NCI-H446 (cell line): ENCODE results near the gene ATP8A2.
A peak's percentile ranks its signal among the peaks of the same experiment; 100 is the strongest.
"Not testable (repeated sequence)": the region's sequence is repeated elsewhere in the genome, so short reads cannot be mapped to it uniquely, and the experiment has no call there.

ENCODE experiments used
- DNase-seq, 2 experiments: peaks; one replicate each; lab custom pipeline; 2025; lab: John Stamatoyannopoulos, UW

The ATP8A2 gene

DNA sequence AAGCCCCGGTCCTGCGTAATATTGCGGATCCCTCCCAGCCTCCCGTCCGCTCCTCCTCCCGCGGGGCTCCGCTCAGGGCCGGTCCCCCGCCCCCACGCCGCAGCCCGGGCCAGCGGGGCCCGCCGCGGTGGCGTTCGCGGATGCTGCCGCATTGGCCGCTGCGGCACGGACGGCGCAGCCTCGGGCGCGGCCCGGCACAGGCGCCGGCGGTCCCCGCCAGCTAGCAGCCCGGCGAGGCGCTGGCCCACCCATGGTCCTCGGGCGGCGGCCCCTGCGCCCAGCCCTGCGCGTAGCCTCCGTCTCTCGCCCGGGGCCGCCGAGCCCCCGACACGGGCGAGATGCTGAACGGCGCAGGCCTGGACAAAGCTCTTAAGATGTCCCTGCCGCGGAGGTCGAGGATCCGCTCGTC, at the start of gene ATP8A2:
Gene ATP8A2 (plus strand): TSS at position 100 of the 409 bp plus-strand sequence. CDS start 239 bp downstream, at position 339.
- DNase-seq, result no peak

DNA sequence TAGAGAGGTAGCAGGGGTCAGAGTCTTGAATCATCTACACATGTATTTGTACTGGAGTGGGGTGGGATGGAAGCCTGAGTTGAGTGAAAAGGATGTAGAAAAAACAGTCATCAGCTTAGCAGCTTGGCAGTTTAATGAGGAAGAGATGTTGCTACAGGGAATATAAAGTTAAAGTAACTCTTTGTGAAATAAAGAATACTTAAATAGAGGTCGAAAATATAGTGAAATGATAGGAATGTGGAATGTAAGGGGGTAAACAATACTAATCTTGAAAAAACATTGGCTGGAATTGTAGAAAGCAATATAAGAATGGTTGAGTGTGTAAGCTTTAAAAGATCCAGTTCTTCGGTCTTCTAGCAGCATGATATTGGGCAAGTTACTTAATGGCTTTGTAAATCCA, 47.7 kb upstream of the ATP8A2 start:
- DNase-seq, result no peak

GRCh38 chr13:25329706-25330105, 42.1 kb upstream of the ATP8A2 start:
- DNase-seq, result no peak

DNA sequence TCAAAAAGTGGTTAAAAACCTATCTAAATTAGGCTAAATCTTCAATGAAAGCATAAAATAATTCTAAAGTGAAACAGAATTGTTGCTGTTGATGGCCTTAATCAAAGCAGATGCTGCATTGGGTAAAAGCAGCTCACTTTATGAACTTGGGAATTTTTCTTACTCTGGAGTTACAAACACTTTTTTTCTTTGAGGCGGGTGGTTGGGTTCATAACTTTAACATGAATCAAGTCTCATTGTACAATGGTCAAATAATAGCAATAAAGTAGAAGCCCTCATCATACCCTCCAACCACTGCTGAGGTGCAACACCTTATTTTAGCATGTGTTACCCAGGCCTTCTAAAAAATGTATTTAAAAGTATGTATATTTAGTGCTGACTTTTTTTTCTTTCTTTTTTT, 41.2 kb upstream of the ATP8A2 start:
- DNase-seq, result no peak

GRCh38 chr13:25335856-25336255, 35.9 kb upstream of the ATP8A2 start:
- no peak for DNase-seq

- DNase-seq, result no peak
Observed at GRCh38 chr13:25345576-25345975, 26.2 kb upstream of the ATP8A2 start.

- no peak for DNase-seq
Observed at GRCh38 chr13:25347151-25347550, 24.6 kb upstream of the ATP8A2 start.

DNA sequence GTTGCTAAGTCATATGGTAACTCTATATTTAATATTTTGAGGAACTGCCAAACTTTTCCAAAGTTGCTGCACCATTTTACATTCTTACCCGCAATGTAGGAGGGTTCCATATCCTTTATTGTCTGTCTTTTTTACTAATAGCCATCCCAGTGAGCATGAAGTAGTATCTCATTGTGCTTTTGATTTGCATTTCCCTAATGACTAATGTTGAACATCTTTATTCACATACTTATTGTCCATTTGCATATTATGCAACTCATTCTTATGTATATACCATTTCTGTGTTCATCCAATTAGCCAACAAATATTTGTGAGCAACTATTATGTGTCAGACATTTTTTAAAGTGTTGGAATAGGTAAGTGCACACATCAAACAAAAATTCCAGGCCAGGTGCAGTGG, 20.4 kb upstream of the ATP8A2 start:
- no peak for DNase-seq

DNA sequence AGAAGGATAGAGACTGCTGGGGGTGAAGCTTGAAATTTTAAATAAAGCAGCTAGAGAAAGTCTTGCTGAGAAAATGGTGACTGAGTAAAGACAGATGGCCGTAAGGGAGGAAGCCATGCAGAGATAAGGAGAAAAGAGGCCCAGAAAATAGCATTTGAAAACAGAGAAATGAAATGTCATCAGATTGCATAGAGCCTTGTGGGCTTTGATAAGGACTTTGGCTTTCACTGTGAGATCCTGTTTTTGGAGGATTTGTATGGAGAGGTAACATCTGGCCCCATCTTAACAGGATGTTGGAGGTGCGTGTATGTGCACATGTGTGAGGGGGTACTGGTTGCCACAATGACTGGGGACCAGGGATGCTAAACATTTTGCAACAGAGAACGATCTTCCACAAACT, 19.5 kb upstream of the ATP8A2 start:
- DNase-seq, result no peak

GRCh38 chr13:25352806-25353205, 19.0 kb upstream of the ATP8A2 start:
- no peak for DNase-seq

DNA sequence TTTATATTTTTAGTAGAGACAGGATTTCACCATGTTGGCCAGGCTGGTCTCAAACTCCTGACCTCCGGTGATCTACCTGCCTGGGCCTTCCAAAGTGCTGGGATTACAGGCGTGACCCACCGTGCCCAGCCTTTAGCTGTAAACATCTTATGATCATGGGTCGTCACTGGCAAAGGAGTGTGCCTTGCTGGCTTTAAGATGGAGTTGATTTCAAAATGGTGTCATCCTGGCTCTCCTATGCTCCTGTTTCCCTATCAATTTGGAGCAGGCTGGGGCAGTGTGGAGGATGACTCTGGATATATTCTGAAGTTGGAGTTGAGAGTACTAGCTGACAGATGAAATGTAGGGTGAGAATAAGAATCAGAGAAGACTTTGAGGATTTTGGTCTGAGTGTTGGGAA, 18.4 kb upstream of the ATP8A2 start:
- no peak for DNase-seq

DNA sequence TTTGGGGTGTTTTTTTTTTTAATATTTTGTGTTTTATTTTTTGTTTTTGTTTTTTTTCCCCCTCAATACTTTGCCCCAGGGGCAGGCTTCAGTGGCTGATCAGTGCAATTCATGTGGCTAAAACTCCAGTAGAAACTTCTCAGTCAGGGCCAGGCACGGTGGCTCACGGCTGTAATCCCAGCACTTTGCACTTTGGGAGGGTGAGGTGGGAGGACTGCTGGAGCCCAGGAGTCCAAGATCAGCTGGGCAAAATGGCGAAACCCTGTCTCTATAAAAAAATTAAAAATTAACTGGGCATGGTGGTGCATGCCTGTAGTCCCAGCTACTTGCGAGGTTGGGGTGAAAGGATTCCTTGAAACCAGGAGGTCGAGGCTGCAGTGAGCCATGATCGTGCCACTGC, 17.4 kb upstream of the ATP8A2 start:
- no peak for DNase-seq

GRCh38 chr13:25360443-25360842, 11.3 kb upstream of the ATP8A2 start:
- DNase-seq, result not testable (repeated sequence)

- DNase-seq, result no peak
Observed at GRCh38 chr13:25365720-25366235, 6.0 kb upstream of the ATP8A2 start.

DNA sequence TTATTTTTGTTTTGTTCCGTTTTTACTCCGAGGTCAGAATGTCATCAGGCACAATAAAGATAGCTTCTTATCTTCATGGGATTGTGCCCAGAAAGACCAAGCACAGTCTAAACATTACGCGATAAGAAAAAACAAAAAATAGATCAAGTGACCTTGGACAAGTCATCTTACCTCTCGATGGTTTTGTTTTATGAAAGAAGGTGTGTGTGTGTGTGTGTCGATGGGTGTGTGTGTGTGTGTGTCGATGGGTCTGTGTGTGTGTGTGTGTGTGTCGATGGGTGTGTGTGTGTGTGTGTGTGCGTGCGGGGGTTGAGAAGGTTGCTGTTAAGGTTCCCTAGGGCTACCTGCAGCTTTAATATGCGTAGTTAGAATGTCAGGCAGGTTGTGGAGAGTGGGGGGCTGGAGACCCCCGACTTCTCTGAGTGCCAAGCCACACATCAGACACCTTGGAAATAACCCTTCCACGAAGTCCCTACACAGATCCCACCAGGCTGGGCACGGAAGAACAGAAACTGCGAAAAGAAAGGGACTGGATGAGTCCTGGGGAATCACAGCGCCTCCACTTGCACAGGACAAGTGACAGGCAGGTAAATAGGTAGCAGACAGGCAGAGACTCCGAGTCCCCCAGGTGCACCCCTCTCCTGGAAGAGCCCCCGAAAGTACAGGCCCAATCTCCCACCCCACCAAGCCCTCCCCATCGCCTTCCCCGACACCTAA, 458 bp upstream of the ATP8A2 start:
- no peak for DNase-seq

DNA sequence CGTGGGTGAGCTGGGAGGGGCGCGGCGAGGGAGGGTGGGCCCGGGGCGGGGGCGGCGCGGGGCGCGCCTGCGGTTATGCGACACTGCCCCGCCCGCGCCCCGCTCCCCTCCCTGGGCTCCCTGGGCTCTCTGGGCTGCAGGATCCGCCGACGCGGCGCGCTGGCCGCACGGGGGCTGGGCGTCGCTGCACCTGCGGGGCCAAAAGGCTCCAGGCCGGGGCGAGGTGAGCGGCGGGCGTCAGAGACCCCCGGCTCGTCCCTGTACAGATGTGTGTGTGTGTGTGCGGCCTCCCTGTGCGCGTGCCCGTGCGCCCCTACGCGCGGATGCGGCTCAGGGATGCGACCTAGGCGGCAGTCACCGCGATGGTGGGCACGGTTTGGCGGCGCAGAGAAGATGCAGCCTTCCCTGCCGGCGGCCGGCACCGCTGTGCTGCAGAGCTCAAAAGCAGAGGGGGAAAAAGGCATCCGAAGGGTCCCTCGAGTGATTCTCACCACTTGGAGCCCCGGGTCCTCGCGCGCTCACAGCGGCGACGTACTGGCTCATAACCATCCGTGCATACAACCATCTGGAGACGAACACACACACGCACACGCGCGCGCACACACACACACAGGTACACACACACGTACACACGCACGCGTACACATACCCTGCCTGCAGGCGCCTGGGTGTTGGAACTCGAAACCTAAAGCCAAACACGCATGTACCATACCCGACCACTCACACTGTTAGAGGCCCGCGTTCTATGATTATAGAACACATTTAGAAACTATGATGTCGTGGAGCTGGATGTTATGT, 709 bp downstream of the ATP8A2 start:
- no peak for DNase-seq

DNA sequence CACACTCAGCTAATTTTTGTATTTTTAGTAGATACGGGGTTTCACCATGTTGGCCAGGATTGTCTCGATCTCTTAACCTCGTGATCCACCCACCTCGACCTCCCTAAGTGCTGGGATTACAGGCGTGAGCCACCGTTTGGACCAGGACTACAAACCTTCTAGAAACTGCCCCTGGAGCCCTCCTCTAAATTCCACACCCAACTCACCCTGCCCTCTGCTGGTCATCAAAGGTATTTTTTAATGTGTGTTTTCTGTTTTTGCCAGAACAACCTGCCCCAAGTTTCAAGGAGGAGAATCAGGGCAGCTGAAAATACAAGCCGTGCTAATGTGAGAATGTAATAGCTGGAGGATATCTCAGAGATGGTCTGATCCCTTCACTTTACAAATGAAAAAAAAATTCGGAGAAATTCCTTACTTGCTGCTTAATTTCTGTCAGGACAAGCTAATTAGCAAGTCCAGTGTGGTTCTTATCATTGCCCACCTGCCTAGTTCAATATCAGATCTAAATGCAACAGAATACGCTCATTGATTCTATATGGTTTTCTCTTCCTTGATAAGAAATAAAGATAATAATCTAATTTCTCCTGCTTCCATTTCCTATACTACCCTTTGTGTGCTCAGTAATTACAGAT, 4.1 kb downstream of the ATP8A2 start:
- DNase-seq, result peak in 1 of 2 experiments; percentile 47

DNA sequence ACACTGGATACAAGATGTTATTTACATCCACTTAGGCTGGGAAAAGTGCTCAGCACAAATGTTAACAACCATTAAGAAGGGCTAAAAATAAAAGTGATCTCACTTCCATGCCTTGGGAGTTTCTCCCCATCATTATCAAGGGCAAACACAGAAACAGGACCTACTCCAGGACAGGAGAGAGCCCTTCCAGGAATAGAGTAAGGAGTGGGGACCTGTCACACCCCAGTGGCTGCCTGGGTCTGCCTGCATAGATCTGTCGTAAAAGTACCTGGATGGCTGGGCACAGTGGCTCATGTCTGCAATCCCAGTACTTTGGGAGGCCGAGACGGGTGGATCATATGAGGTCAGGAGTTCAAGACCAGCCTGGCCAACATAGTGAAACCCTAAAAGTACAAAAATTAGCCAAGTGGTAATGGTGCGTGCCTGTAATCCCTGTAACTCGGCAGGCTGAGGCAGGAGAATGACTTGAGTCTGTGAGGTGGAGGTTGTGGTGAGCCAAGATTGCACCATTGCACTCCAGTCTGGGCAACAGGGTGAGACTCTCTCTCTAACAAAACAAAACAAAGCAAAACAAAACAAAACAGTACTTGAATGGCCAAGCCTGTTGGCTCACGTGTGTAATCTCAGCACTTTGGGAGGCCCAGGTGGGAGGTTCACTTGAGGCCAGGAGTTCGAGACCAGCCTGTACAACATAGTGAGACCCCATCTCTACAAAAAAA, 5.6 kb downstream of the ATP8A2 start:
- DNase-seq, result no peak

GRCh38 chr13:25378528-25378927, 6.8 kb downstream of the ATP8A2 start:
- no peak for DNase-seq

DNA sequence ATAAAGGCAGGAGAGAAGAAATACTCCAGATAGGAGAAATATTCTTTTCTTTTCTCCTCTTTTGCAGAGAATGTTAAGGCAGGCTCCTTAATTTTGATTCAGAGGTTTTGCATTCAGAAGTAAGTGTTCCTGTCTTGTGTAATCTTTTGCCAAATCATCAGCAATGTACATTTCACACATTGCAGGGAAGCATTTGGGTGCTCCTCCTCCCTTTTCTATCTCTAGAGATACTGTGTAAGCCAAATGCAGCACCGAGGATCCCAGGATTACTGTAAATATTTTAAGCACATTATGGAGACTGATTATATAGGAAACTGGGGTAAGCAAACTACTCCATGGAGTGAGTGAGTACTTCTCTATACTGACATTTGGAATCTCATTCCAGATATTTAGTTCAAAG, 7.2 kb downstream of the ATP8A2 start:
- no peak for DNase-seq

GRCh38 chr13:25380082-25380481, 8.3 kb downstream of the ATP8A2 start:
- DNase-seq, result no peak

DNA sequence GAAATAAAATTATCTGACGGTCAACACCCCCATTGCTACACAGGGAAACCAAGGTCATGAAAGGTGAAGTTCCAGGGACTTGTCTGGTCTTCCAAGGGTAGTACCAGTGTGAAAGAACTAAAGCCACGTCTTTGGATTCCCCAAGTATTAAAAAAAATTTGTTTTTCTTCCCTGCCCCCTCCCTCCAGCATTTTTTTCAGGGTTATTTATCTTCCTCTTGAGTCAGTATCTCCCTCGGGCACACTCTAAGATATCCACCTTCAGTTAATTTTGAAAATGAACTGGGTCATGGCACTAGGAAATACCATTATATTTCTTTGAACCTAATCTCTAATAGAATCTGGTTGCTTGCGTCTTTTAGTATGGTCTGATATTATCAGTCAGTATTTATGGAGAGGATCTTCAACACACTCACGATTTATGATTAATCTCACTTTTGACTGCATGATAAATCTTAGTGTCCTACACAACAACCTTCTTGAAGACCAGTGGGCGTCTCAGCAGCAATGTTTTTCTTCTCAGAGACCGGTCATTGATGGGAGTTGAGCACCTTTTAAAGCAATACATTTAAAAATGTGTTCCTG, 9.1 kb downstream of the ATP8A2 start:
- no peak for DNase-seq
